MG63 (cell line): ENCODE data around the gene ASB13. TPM values are rescaled to one million over a fixed set of nuclear protein-coding genes. Genes with fewer than 3 reads are reported as not detected.
"Not testable (repeated sequence)": the region's sequence is repeated elsewhere in the genome, so short reads cannot be mapped to it uniquely, and the experiment has no call there.

Experiments
- DNase-seq: peaks from one replicate; pipeline ENCODE4 v3.0.0-alpha.2; 2020
- H3K27me3 ChIP-seq: fragments of 250-450 bp; sonication (Bioruptor Pico); 2 replicates; pipeline ENCODE4 v1.5.1; 2020; ENCODE audit warnings: mild to moderate bottlenecking, moderate library complexity
- H3K36me3 ChIP-seq: fragments of 250-450 bp; sonication (Bioruptor Pico); 2 replicates; pipeline ENCODE4 v1.5.1; 2020; ENCODE audit warnings: mild to moderate bottlenecking, moderate library complexity
- H3K4me3 ChIP-seq: fragments of 250-450 bp; sonication (Bioruptor Pico); 2 replicates; pipeline ENCODE4 v1.5.1; 2020; ENCODE audit warnings: mild to moderate bottlenecking, moderate library complexity
- H3K9me3 ChIP-seq: fragments of 250-450 bp; sonication (Bioruptor Pico); 2 replicates; pipeline ENCODE4 v1.5.1; 2020; ENCODE audit warnings: mild to moderate bottlenecking, moderate library complexity
- total RNA-seq: library from RNA; depleted of rRNA; stranded (reverse); fragments of >200 nt; shearing (Covaris generic); gene quantifications from 2 replicates; pipeline ENCODE4 v1.2.3, GENCODE V29; 2014; ENCODE audit warnings: low replicate concordance; rRNA removed

The ASB13 gene
- total RNA-seq, 1 experiment from 2014 or later: 0.92 TPM

DNA sequence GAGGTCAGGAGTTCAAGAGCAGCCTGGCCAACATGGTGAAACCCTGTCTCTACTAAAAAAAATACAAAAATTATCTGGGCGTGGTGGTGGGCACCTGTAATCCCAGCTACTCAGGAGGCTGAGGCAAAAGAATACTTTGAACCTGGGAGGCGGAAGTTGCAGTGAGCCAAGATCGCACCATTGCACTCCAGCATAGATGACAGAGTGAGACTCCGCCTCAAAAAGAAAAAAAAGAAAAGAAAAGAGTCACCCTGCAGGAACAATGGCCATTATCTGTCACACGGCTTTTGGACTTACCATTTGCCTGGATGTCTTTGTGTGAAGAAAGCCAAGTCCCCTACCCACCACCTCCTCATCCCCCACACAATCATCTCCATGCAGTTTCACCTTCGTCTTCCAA is 73.0 kb downstream of the ASB13 start:
- not testable (repeated sequence) for H3K27me3 ChIP-seq, H3K36me3 ChIP-seq, H3K4me3 ChIP-seq, H3K9me3 ChIP-seq, DNase-seq

- H3K36me3 ChIP-seq: no peaks in the 10 kb centered on the region
- no peaks in the 10 kb centered on the region for H3K27me3 ChIP-seq
- H3K4me3 ChIP-seq: no peak overlapping the region
- DNase-seq: no peak
- H3K9me3 ChIP-seq: no peaks in the 10 kb centered on the region
Observed at GRCh38 chr10:5592070-5592469, 74.3 kb downstream of the ASB13 start.

GRCh38 chr10:5591336-5591824 is 75.0 kb downstream of the ASB13 start:
- H3K4me3 ChIP-seq: no peak overlapping the region

GRCh38 chr10:5590816-5591215 is 75.6 kb downstream of the ASB13 start:
- H3K27me3 ChIP-seq: no peaks in the 10 kb centered on the region
- H3K9me3 ChIP-seq: no peaks in the 10 kb centered on the region
- no peak for DNase-seq
- H3K4me3 ChIP-seq: no peak overlapping the region
- no peaks in the 10 kb centered on the region for H3K36me3 ChIP-seq

More at GRCh38 chr10:5591336-5591824, 75.0 kb downstream of the ASB13 start:
- H3K9me3 ChIP-seq: no peaks in the 10 kb centered on the region
- no peaks in the 10 kb centered on the region for H3K36me3 ChIP-seq
- DNase-seq: no peak
- no peaks in the 10 kb centered on the region for H3K27me3 ChIP-seq

- Histone ChIP-seq H3K36me3 (no peaks in the 10 kb centered on the region), H3K4me3 (no peak overlapping the region), H3K9me3 (no peaks in the 10 kb centered on the region), H3K27me3 (no peaks in the 10 kb centered on the region)
- peak; percentile 21 for DNase-seq
Observed at GRCh38 chr10:5589661-5590511, 76.5 kb downstream of the ASB13 start.

GRCh38 chr10:5589011-5589660 is 77.3 kb downstream of the ASB13 start:
- H3K9me3 ChIP-seq: no peaks in the 10 kb centered on the region
- H3K4me3 ChIP-seq: no peak overlapping the region
- DNase-seq: no peak

More at GRCh38 chr10:5589011-5589660, 77.3 kb downstream of the ASB13 start:
- Histone ChIP-seq H3K36me3 (no peaks in the 10 kb centered on the region), H3K27me3 (no peaks in the 10 kb centered on the region)

Other genes starting within 250 kb of the ASB13 start
- not detected in 2 replicates for gene CALML5, start 167.0 kb downstream of the ASB13 start, total RNA-seq
- gene CALML3, start 141.6 kb downstream of the ASB13 start, total RNA-seq: not detected in 2 replicates
- gene TASOR2, start 18.2 kb upstream of the ASB13 start, total RNA-seq: 18.1 and 39.1 TPM in 2 replicates
- 442 and 528 TPM in 2 replicates for gene GDI2, start 146.8 kb upstream of the ASB13 start, total RNA-seq
- gene ANKRD16, start 223.3 kb upstream of the ASB13 start, total RNA-seq: 7.4 and 12.2 TPM in 2 replicates
- gene FBH1, start 223.6 kb upstream of the ASB13 start, total RNA-seq: 54.3 and 98.6 TPM in 2 replicates